HEK293T (cell line): ENCODE measurements around the gene KANK3.

Source experiments
- BHLHE40 ChIP-seq: fragments of 450-650 bp; IDR thresholded peaks from 2 replicates; pipeline ENCODE4 v1.6.1; 2016; ENCODE audit warnings: mild to moderate bottlenecking, moderate library complexity, borderline replicate concordance
- ELF4 ChIP-seq: fragments of 450-650 bp; IDR thresholded peaks from 2 replicates; pipeline ENCODE4 v1.6.1; 2017; ENCODE audit warnings: antibody characterized with exemption
- FOXA1 ChIP-seq: fragments of 450-650 bp; IDR thresholded peaks from 2 replicates; pipeline ENCODE4 v1.6.1; 2016; ENCODE audit warnings: mild to moderate bottlenecking
- FOXK2 ChIP-seq: fragments of 450-650 bp; IDR thresholded peaks from 2 replicates; pipeline ENCODE4 v1.6.1; 2016; ENCODE audit warnings: mild to moderate bottlenecking
- LEF1 ChIP-seq: fragments of 450-650 bp; IDR thresholded peaks from 2 replicates; pipeline ENCODE4 v1.6.1; 2017; ENCODE audit warnings: mild to moderate bottlenecking, borderline replicate concordance
- SP1 ChIP-seq: fragments of 450-650 bp; IDR thresholded peaks from 2 replicates; pipeline ENCODE4 v1.6.1; 2017
- TARDBP ChIP-seq: fragments of 450-650 bp; IDR thresholded peaks from 2 replicates; pipeline ENCODE4 v1.6.1; 2016
- ZNF384 ChIP-seq: fragments of 450-650 bp; IDR thresholded peaks from 2 replicates; pipeline ENCODE4 v1.6.1; 2016

DNA sequence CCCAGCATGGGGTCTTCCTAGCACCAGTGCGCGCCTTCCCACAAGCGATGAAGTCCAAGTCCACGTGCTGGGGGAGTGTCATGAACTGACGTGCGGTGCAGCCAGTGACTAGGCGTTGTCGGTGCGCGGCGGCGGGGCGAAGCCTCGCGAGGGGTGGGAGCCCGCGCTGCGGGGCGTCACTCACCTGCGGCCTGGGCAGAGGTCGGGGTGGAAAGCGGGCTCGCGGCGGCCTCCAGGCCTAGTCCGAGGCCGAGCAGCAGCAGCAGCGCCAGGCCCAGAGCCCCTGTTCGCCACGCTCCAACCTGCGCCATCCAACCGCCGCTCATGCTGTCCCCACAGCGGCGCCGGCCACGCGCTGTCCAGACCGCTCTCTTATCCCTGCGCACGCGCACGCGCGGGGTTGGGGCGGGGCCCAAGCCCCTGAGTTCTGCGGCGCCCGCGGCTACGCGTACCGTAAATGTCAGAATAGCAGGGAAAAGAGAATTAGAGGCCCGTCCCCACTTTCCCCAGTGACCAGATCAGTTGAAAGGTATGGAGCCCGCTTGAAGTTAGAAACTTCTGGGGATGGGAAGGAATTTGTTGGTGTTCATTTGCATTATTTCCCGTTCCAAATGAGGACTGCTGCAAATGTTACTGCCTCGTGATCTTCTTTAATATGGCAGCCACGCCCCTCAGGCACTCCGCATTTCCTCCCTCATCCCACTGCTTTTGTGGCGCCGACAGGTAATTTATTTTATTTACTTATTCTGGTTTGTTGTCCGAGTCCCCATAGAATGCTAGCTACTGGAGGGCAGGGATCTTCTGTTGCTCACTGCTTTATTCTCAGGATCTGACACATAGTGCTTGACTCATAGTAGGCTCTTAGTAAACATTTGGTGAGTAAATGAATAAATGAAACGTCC is 34.8 kb downstream of the KANK3 start, which contains the start of gene CD320:
- no peak for TF ChIP-seq FOXK2
- TF ChIP-seq BHLHE40, result no peak
- no peak for TF ChIP-seq SP1
- no peak for TF ChIP-seq FOXA1
- TF ChIP-seq ZNF384, result no peak
- TF ChIP-seq LEF1, result no peak; the same call in 1 of the 2 replicates
- no peak for TF ChIP-seq ELF4
- no peak for TF ChIP-seq TARDBP
